HG03342 (cell line): Measurements from ENCODE around the gene TPSD1.
"Not testable (repeated sequence)": the region's sequence is repeated elsewhere in the genome, so short reads cannot be mapped to it uniquely, and the experiment has no call there.

ENCODE experiments used
- ATAC-seq: cut with Tn5 transposase; IDR thresholded peaks from one replicate; pipeline ENCODE4 v1.9.1; 2021; ENCODE audit warnings: mild to moderate bottlenecking, moderate library complexity; ENCODE audit not compliant: unreplicated experiment

Gene TPSD1

GRCh38 chr16:1279945-1280589 is 24.2 kb downstream of the TPSD1 start:
- ATAC-seq = no peak

- ATAC-seq = no peak
Measured at GRCh38 chr16:1280783-1281182, 24.9 kb downstream of the TPSD1 start.

GRCh38 chr16:1281517-1281916 is 25.6 kb downstream of the TPSD1 start:
- no peak for ATAC-seq

GRCh38 chr16:1282324-1282973 is 26.6 kb downstream of the TPSD1 start:
- no peak for ATAC-seq

- ATAC-seq = no peak
Measured at GRCh38 chr16:1283296-1283695, 27.4 kb downstream of the TPSD1 start.

GRCh38 chr16:1283996-1284616 is 28.2 kb downstream of the TPSD1 start:
- ATAC-seq = no peak

- ATAC-seq = no peak
Measured at GRCh38 chr16:1285669-1286512, 30.0 kb downstream of the TPSD1 start.

- ATAC-seq = no peak
Measured at GRCh38 chr16:1286513-1287094, 30.7 kb downstream of the TPSD1 start.

- no peak for ATAC-seq
Measured at GRCh38 chr16:1287982-1288670, 32.3 kb downstream of the TPSD1 start.

- ATAC-seq = no peak
Measured at GRCh38 chr16:1288813-1289476, 33.1 kb downstream of the TPSD1 start.

GRCh38 chr16:1289477-1289866 is 33.6 kb downstream of the TPSD1 start:
- no peak for ATAC-seq

GRCh38 chr16:1290063-1290501 is 34.2 kb downstream of the TPSD1 start:
- ATAC-seq = no peak

GRCh38 chr16:1290860-1291575 is 35.1 kb downstream of the TPSD1 start:
- ATAC-seq = no peak

GRCh38 chr16:1291576-1291974 is 35.7 kb downstream of the TPSD1 start:
- no peak for ATAC-seq

GRCh38 chr16:1292208-1292607 is 36.3 kb downstream of the TPSD1 start:
- ATAC-seq = not testable (repeated sequence)

GRCh38 chr16:1292808-1293207 is 36.9 kb downstream of the TPSD1 start:
- not testable (repeated sequence) for ATAC-seq

- no peak for ATAC-seq
Measured at GRCh38 chr16:1293921-1294656, 38.2 kb downstream of the TPSD1 start.

GRCh38 chr16:1295465-1295864 is 39.6 kb downstream of the TPSD1 start:
- ATAC-seq = no peak

- ATAC-seq = not testable (repeated sequence)
Measured at GRCh38 chr16:1296688-1297017, 40.8 kb downstream of the TPSD1 start.
